GM19043 (cell line): Measurements from ENCODE around the gene HOXA3.

Experiments
- ATAC-seq: cut with Tn5 transposase; IDR thresholded peaks from one replicate; pipeline ENCODE4 v1.9.1; 2021; ENCODE audit warnings: low read depth; ENCODE audit not compliant: unreplicated experiment

The HOXA3 gene

DNA sequence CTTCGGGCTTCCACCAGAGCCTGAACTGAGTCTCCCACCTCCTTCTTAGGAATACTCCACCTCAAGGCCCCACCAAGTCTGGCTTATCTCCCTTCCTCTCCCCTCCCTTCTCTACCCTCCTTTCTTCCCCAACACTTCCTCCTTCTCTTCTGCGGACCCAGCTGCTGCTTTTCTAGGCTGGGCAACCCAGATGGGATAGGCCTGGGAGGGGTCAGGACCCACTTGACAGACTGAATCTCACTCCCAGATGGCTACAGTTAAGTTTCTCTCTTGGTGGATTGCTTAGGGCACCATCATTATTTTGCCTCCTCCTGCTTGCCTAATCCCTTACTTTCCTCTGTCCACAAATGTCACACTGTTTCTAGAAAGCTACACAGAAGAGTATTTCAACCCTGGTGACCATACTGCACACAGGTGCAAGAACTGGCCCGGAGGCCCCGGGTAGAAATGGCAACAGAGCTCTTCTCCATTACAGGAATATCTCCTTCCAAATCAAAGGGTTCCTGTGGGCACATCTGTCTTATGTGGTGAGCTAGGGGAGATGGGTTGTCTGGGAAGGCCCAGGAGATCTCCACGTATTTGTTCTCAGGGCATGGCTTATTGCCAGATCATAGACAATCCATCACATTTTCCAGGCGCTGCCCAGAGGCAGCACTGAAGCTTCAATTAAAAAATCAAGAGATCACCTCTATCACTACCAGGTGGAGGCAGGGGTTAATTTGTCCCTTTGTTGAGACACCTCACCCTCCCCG is 37.8 kb upstream of the HOXA3 start:
- ATAC-seq = no peak

DNA sequence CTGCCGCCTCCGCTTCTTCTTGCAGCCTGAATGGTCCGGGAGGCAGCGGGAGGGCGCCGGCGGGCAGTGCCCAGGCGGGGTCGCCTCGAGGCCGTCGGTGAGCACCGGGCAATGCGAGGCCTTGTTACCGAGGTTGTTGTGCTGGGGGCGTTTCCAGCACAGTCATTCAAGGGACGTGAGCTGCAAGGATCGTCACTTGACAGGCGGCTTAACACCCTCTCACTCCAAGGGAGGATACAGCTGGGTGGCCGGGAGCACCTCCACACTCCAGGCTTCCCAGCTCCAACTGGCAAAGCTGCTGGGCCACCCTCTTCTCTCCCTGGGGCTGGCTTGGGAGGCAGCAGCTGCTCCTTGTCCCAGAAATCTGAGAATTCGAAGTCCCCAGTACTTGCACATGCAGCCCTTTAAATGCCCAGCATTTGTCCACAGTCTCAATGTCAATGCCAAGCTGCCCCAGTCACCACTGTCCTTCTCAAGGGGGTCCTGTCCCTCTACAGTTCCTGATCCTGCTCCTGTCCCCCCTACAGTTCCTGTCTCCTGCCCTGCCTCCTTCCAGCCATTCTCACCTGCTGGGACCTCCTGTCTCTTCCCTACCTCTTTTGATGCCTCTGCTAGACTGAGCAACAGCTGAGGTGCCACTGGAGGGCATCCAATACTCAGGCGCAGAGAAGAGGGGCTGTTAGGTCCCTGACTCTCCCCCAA is 37.1 kb upstream of the HOXA3 start:
- ATAC-seq = no peak

DNA sequence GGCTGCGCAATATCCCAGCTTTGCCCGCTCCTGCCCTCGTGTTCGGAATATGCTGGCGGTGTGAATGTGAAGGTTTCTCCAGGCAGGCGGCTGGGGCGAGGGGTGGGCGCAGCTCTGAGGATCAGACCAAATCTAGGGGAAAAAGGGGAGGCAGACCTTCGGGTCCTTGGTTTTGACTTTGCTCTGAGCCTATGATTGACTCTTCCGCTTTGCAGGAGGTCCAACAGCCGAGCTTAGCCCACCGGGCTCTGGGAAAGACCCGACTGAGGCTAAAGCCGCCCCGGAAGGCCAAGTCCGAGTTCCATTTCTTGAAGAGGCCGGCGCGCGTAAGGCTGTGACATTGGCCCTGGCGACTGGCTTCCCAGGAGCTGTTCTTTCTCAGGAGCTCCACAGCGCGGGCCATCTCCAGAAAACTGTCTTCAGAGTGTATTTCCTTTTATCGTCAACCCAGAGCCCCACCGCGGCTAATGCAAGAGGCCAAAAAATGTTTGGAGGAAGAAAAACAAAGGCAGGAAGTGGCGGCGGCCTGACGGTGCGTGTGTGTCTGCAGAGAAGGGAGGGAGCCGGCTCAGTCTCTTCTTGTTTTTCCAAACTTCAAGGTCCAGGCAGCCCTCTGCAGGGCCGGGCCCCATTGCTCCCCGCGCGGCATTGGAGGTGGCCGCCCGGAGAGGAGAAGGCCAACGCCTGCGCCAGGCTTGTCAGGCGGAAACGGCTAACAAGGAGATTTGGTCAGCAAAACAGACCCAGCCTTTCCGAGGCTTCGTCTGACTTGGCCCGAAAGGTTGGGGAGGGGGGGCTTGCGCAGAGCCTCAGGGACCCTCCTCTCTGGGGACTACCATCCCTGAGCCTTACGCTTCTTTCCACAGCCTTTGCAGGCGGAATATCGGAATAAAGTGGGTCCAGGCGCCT is 36.3 kb upstream of the HOXA3 start:
- no peak for ATAC-seq

DNA sequence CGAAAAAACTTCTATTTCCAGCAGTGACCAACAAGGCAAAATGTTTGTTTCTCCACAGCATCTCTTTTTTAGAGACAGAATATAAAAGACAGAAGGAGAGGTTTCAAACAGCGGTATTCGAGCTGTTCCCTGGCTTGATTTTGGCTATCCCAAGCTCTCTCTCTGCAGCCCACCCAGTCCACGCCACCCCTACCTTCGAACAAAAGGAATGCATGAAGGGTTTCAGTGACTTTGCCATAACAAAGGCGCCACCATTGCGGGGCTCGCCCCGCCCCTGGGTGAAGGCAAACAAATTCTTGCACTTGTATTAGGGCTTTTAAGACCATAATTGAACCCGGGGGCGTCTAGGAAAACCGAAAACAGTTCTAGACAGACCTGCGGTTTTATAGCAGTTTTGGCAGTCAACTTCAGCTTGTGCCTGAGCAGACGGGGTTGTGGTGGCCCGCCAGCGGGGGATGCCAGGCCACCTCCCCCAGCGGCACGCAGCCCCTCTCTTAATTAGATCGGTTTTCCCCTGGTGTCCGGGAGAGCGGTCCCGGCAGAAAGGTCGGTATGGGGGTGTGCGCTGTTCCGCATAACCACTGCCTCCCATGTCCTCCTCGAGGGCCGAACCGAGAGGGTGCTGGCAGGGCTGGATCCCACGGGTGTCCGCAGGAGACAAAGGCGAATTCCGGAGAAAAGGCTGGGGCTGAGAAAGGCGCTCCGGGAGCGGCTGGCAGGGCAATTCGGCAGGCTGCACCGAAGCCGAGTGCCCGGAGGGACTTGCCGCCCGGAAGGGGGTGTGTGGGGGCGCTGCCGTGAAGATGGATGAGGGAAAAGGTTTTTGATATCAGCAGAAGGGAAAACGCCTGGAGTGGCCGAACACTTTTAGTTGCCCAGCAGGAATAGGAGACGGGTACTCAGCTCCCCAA is 35.3 kb upstream of the HOXA3 start:
- ATAC-seq = no peak

DNA sequence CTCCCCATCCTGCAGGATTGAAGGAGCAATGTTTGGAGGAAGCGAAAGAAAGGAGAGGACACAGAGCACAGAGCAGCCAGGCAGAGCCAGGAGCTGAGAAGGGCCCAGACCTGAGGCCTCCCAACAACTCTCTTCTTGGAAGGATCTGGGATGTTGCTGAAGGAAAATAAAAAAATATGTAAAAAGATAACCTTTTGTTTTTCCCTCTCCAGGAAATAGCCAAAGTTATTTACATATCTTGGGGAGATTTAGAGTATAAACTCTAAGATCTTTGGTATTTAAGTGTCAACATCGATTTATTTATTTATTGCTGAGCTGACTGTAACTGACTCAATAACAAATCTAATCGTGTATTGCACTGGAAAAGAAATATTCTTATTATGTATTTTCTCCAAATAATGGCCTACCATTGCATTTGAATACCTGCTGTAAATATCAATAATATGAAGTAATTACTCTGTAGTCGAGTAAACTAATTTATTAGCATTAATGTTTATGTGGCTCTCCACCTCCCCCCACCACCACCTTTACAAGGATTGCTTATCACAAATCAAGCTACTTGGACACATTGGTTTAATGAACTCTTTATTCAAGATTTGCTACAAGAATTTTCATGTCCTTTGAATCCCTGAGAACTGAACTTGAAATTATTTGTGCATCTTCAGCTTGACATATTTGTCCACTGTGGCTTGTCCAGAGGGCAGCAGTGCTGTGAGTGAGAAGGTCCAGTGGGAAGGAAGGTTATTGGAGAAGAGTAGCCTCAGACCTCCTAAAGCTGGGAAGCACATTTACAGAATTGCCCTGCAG is 34.5 kb upstream of the HOXA3 start:
- no peak for ATAC-seq

DNA sequence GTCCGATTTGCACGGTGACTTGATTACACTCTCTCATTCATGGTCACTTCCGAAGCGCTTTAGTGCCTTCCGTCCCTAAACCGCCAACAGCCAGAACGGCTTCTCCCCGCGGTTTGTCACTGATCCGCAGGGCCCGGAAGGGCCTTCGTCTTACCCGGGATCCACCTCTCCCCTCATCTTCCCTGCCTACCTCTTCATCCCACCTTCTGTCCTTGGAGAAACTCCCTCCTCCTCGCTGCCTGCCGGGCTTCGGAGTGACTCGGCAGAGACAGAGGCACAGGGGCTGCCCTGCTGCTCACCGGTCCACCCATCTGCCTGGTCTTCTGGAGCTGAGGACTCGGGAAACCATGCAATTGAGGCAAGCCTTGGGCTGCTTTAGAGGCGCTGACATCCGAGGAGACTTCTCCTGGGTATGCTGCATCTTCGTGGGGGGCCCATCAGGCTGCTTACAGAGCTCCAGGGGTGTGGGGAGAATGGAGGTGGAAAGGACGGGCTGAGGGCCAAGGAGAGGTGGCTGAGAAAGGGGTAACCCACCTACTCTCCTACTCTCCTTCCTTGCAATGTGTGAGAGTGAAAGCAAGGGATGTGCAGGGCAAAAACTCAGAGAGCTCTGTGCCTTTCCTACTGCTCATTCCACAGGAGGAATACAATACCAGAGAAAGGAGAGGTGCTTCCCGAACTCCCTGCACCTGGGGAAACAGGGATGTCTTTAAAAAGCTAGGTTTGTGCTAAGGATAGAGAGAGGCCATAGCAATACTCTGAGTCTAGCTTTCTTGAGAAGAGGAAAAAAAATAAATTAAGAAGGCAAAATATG is 33.7 kb upstream of the HOXA3 start:
- no peak for ATAC-seq

DNA sequence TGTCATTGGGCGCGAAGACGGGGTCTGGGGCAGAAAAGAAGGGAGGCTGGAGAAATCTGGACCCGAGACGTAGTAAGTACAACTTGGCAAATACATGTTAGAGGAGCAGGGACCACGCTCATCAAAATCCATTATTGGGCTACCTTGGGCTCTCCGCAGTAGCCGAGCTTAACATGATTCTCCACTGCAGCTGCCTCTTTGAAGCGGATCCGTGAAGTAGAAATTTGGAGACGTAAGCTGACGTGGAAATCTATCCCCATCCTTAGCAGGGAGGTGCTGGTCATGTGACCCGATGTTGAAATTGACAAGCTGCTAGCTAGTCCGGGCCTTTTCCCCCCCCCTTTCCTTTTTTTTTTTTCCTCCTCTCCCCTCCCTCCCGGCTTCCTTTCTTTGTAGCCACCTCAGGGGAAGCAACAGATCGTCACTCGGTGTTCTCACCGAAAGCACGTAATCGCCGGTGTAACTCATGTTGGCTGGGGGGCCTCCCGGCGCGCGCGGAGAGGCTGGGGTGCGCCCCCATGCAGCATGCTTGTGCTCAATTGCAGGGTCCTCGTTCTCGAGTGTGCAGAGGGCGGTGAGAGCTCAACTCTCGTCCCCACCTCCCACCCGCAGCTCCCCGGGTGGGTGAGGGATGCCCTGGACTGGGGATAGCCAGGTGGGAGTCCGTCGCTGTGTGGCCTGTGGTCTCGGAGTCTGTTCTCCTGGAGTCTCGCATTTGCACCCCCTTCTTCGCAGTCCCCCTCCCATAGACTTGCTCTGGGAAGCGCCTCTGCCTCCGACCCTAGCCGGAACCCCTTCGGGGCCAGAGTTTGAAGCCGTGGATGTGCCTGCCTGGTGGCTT is 32.9 kb upstream of the HOXA3 start, which contains the start of gene HOXA11:
Gene HOXA11, minus strand, starts transcription at position 220 of the 841 bp plus-strand sequence. Its CDS starts 88 bp downstream, at position 132.
- no peak for ATAC-seq

DNA sequence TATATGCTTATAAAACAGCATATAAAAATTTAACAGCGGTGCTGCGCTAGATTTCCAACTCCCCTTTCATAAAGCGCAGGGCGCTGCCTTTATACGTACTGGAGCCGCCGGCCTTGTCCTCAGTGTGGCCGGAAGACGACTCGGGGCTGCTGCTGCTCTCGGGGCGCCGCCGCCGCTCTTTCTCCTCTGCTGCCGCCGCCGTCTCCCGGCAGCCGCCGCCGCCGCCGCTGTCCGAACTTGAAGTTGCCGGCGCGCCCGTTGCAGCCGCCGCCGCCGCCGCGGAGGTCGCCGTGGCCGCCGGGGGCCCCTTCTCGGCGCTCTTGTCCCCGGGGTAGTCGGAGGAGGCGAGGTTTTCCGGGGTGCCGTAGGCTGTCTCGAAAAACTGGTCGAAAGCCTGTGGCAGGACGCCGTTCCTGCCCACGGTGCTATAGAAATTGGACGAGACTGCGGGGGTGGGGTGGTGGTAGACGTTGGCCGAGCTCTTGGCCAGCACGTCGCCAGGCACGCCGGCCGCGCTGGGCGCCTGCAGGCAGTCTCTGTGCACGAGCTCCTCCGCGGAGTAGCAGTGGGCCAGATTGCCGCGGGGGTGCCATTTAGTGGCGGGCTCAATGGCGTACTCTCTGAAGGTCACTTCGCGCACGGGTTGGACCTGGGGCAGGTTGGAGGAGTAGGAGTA is 32.1 kb upstream of the HOXA3 start:
- no peak for ATAC-seq

DNA sequence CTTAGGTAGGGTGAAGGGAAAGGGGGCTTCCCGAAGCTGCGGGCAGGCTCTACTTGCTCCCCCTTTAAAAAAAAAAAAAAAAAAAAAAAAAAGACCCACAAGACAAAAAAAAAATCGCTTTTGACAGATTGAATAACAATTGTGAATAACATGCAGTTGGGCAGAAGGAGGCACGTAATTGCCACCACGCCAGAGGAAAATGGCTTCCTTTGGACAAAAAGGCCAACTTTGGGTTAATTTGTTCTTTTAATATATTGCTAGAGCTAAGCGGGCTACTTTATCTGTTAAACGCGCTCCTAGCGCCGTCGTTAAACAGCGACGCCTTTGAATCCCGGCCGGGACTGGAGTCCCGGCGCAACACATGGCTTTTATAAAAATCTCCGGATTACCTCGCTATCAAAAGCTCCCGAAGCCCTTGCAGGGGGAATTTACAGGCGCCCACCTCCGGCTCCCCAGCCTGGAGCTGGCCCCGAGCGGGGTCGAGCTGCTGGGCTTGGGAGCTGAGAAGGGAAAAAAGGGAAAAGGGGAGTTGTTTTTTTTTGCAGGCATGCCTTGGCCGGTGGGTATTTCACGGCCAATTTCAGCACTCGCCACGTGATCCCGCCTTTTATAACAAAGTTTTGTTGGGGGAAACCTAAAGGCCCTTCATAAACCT is 31.4 kb upstream of the HOXA3 start:
- ATAC-seq = no peak

DNA sequence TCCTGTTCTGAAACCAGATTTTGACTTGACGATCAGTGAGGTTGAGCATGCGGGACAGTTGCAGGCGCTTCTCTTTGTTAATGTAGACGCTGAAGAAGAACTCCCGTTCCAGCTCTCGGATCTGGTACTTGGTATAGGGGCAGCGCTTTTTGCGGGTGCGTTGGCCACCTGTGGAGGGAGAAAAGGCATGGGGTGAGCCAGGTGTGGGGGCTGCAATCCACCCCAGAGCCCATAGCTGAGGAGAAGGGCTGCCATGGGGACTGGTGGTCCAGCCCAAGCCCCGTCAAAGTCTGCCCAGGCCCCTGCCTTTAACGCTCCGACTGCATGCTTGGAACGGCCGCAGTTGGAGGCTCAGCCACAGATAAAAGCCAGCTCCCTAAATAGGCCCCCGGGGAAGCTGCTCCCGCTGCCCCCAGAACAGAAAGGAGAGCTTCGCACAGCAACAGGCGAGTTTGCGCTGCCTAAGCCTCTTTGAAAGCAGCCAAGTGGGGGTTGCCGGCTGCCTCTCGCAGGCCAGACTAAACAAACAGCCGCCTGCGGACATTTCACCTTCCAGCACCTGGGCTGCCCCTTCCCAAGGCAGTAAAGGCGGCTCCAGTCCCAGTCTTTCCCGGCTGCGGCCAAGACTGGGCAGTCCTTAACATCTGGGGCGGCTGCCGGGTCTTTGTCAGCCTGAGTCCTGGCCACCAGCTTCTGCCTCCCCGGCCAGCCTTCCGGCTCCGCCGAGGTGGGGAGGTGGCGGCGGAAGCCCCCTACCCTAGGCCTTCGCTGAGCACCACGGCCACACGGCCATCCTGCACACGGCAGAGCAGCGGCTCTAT is 30.7 kb upstream of the HOXA3 start:
- ATAC-seq = no peak

DNA sequence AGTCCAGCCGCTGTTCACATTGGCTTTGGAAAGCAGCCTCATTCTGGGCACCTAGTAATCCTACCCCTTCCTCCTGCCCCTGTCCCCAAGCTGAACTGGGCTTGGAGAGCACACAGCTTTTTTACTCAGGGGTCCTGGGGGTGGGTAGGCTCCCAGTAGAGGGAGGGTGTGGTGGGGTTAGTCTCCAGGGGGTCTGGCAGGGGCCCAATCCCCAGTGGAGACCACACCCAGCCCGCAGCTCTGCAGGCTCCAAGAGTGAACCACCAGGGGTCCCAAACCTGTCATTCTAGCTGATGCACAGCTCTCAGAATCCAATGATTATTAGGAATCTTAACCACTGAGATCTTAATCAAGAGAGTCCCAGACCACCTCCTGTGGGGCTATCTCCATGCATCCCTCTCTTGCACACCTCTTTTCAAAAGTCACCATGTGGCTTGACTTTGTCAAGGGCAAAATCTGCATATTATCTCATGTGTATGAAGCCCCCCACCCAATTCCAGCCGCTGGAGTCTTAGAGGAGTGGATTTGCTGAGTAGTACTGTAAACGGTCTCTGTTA is 30.0 kb upstream of the HOXA3 start:
- no peak for ATAC-seq

DNA sequence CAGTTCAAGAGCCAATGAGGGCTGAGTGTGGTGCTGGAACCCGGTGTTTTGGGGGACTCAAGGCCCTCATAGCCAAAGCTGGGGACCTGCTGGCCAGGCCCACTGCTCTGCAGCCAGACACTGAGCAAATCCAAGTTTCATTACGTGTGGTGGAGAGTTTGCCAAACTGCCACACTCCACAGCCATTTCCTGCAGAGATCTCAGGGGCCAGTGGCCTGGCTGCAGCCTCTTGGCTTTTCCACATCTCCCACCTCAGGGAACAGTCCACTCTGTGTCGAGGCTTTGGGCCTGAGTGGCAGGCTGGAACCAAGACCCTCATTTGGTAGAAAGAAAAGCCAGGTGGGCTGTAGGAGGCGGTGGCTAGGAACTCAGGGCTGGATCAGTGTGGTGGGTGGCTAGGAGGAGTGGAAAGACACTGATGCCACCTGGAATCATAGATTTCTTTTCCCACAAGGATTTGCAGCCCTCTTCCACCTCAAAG is 29.5 kb upstream of the HOXA3 start:
- ATAC-seq = no peak

DNA sequence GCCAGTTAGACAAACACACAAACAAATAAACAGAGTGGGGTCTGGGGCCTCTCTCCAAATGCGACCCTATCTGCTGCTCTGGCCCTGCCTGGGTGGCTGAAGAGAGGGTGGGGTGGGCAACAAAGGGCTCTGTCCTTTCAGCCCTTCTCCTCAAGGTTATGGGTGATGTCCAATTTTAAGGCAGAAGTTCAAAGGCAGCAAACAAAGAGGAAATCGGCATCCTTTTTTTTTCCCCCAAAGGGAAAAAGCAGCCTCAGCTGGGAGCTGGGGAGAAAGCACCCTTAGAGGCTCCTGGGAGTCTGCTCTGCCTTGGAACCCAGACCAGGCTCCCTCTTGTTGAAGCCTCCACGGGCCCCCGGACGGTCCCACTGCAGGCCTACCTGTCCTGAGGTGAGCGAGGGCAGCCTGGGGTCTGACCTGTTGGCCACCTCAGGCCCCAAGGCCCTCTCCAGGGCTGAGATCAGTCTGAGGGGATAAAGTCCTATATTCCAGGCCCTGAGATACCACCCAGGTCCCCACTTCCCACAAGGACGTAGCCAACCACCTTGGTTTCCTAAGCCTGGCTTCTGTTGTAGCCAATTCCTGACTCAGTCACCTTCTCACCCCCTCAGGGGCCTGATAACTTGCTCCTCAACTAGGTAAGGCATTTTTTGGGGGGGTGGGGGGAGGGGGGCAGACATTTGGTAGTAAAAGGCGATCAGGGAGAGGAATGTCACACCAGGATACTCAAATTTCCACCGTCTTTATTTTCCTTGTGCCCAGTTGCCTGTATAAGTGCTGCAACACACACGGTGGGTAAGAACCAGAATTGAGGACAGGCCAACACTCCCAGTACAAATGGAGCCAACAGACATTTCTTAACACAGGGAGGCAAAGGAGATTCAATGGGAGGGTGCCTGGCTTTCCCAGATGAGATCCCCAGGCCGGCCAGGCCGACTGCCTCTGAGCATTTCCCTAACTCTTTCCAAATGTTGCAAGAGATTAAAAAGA is 28.3 kb upstream of the HOXA3 start:
- ATAC-seq = no peak
